ENCODE measurements around the gene TAF10.

TAF10 gene

GRCh38 chr11:6623391-6624363 is 11.7 kb upstream of the TAF10 start:
- no peak for DNase-seq

DNA sequence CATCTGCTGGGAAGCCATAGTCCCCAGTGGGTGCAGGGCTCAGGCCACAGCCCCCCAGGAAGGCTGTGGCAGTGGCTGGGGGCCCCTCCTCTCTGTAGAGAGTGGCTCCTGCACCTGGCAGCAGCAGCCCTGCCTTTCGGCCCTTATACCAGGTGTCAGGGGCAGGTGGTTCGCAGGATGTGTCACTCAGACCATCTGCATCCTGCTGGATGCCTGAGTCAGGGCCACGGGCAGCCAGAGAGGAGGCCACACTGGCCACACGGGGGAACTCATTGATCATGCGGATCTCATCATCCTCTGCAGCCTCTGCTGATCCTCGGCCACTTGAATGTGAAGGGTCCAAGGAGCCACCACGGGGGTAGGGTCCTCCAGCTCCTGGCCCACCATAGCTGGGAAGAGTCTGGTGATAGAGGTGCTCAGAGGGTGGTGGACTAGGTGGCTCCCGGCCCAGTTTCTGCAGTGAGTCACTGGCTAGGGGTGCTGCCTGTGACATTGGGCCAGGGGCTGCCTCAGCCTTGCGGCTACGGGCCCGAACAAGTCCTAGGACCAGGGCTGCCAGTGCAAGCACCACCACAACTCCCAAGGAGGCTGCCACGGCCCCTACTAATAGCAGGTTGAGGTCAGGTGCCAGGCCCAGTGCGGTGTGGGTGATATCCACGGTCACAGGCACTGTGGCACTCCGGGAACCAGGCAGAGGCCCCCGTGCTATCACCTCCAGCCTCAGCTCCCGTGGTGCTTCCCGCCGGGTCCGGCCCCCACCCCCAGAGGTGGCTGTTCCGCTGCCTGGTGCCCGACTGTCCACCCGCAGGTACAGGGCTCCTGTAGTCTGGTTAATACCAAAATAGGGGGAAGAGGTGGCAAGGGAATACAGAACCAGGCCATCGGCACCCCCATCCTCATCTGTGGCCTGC is 10.5 kb upstream of the TAF10 start:
- DNase-seq, result no peak

GRCh38 chr11:6621711-6622211 is 9.7 kb upstream of the TAF10 start:
- DNase-seq, result no peak

- DNase-seq, result peak; percentile 50 to 58
These were observed 8.6 kb upstream of the TAF10 start for GRCh38 chr11:6620636-6621035.

DNA sequence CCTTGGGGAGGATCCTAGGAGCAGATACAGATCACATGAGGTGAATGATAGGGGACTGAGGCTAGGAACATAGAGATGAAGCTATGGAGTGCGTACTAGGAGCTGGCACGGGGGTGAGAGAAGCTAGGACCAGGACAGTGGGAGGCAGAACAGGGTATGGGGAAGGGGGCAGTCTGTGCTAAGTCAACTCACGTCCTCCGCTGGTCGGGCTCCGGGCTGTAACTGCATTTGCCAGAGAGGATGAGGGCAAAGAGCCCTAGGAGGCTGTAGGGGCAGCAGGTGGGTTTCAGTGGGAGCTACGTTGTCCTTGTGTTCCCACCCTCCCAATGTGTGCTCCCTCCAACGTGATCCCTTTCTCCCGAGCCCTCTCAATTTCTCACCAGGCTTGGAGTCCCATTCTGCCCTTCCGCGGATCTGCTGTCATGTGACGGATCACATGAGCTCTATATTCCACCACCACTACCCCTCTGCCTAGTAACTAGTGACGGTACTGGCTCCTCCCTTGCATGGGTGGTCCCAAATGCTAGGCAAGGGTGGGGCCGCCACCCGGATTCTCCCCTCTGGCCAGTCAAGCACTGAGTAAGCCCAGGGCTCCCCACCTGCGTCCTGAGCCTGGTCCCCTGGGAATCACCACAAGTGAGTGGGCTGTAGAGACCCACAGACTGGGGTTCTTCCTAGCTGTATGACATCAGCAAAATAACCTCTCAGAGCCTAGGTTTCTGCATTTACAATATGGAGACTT is 7.2 kb upstream of the TAF10 start, which contains the start of gene TPP1:
TPP1 (minus strand) TSS at position 419 of the 742 bp plus-strand sequence; CDS start at position 397, 22 bp downstream.
- peak; percentile 96 to 98 for DNase-seq

DNA sequence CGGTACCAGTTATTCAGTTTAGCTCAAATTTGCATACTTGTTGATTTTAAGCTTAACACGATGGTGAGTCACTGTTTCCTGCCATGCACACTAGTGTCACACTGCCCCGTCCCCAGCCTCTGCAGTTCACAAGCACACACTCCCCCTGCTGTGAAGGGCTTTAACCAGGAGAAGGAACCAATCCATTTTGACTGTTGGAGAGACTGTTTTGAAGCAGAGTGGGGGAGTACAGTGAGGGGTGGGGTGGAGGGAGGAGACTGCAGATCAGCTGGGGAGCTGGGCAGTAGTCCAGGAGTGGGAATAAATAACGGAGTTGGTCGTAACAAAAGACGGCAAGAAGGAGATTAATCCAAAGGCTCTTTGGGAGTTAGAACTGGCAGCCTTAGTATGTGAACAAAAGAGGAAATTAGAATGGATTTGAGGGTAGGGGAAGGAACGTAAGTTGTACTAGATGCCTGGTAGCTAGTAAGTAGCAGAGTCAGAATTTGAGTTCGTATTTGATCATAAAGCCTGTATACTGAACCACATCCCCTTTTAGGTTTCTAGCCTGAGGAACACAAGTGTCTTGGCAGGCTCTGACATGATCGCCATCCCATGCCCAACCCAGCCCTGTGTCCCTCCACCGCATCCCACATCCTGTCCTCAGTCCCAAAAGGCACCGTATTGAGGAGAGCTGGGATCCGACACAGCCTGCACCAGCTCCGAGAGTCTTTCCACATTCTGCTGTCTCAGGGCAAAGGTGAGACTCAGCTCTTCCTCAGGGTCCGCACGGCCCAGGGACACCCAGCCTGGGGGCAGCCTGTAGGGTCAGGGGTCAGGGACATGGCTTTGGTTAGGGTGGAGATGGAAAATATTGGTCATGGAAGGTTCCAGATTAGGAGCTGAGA is 6.3 kb upstream of the TAF10 start:
- DNase-seq, result peak; percentile 80 to 87

DNA sequence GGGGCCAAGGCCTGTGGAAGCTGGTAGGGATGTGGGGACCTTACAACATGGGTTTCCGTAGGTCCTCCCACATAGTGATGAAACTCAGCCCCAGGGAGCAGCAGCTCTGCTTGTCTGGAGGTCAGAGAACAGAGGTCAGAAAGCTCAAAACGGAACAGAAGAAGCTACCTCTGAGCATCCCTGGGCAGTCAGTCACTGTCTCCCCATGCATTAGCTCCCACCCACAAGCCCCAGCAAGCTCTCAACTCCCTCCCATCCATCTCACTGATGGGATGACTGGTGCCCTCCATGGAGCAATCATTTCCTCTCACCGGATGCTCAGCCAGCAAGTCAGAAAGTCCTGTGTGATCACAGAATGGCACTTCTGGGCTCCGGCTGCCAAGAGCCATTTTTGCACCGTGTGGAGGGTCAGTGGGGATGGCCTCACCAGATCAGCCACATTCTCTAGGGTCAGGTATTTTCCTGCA is 5.3 kb upstream of the TAF10 start:
- DNase-seq, result peak; percentile 77 to 89

DNA sequence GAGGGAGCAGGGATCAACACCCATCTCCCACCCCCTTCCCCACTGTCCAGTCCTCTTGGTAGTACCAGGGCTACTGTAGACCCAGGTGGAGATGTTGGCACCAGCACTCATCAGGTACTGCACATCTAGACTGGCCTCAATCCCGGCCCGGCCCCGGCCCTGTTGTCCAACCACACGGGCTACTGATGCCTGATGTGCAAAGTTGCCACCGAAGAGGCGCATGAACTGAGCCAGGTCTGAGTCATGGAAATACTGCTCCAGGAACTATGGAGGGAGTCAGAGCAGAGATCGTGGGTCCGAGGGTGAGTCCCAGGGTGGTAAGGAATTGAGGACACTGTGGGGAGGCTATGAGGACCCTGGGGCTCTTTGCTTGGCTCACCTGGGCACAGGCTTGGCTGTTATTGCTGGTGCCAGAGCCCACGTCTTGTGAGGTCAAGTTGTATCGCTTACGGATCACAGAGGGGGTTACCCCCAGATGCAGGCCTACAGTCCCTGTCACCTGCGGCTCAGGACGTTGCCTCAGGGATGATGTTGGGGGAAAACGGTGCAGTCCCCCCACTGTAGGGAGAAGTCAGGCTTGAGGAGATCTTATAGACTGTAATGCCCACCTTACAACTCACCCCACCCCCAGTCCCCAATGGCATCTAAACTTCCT is 4.7 kb upstream of the TAF10 start:
- no peak for DNase-seq

DNA sequence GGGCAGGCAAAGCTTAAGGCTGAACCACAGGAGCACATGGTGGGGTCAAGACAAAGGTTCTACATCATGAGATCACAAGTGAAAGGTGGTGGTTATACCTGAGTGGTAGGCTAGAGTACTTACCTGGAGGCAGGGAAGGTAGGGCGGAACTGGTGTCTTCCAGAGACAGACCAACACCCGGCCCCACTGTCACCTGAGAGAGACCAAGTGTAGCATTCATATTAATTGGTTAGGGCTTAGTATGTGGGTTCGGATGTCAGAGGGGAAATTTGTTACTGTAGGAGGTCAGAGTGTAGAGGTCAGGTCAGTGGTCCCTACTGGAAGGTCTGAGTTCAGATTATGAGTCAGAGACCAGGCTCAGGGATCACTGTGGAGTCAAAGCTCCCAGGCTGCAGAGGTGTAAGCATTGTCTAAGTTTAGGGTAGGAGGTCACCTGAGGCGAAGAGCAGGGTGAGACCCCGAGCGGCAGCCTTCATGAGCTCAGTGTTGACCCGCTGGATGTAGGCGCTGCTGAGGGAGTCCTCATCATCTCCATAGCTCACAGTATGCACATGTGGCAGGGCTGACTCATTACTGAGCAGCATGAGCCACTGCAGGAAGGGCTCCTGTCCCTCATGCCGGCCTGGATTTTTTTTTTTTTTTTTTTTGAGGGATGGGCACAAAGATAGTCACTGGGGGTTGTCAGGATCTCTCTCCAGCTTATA is 4.0 kb upstream of the TAF10 start:
- no peak for DNase-seq

DNA sequence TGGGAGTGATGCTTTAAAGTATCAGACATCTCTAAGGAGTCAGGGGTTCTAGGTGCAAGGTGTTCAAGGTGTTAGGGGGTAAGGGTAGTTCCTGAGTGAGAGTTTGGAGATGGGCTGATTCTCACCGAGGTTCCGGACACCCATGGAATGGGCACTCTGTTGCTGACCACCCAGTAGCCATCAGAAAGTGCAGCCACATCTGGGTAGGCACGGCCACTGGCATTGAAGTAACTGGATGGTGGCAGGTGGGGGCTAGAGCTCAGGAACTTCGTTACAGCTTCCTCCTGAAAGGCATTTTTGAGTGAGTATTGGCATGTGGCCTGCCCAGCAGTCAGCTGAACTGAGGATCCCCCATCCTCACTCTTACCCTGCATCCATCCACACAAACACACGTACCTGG is 3.0 kb upstream of the TAF10 start:
- no peak for DNase-seq

DNA sequence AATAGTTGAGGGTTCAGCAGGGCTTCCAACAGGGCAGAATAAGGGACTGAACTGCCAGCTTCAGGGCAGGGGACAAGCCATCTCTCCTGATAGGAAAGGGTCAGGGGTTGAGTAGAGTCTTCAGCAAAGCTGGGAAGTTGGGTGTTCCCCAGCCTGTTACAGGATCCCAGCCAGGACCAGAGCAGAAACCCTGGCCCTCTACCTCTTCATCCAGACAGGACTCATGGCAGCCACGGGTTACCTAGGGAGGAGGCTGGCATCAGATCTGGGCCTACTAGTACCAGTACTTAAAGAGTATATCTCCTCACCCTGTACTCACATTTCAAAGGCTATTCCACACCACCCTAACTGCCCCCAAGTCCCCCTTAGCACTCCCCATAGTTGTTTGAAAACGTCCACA is 2.4 kb upstream of the TAF10 start:
- no peak for DNase-seq

DNA sequence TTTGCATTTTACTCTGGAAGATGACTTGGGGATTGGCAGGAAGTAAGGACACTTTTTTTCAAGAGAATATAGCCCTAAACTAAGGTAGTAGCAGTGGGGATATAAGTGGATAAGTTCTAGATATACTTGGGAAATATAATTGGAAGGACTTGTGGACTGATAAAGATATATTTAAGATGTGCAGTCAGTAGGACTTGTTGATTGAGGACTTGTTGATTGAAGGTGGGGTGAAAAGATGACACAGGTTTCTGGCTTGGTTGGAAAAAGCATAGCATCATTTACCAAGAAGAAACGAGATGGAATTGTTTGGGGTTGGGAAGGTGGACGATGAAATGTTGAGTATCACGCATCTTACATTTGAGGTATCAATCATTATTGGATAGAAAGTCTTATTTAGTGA is 1.5 kb upstream of the TAF10 start:
- DNase-seq, result no peak

- no peak for DNase-seq
These were observed 128 bp downstream of the TAF10 start for GRCh38 chr11:6611963-6612212.

- peak in 1 of 2 donors; percentile 13 for DNase-seq
These were observed 689 bp downstream of the TAF10 start for GRCh38 chr11:6611092-6611962.

- DNase-seq, result no peak
These were observed 1.4 kb downstream of the TAF10 start for GRCh38 chr11:6610591-6610990.

- DNase-seq, result no peak
These were observed 2.5 kb downstream of the TAF10 start for GRCh38 chr11:6609502-6610015.

GRCh38 chr11:6608726-6609501 is 3.1 kb downstream of the TAF10 start:
- no peak for DNase-seq

- DNase-seq, result no peak
These were observed 4.0 kb downstream of the TAF10 start for GRCh38 chr11:6608011-6608410.
